HepG2 (cell line): ENCODE results near the gene ITK. TPM values are rescaled to one million over a fixed set of nuclear protein-coding genes. Genes with fewer than 3 reads are reported as not detected.

Experiments
- CREBL2 ChIP-seq: sonication (generic); formaldehyde crosslinking; IDR thresholded peaks from 2 replicates; pipeline ENCODE4 v1.8.1; 2023; ENCODE audit warnings: missing genetic modification reagents, mild to moderate bottlenecking, borderline replicate concordance
- ERF ChIP-seq: IDR thresholded peaks from 2 replicates; pipeline ENCODE4 v1.6.1; 2018; ENCODE audit warnings: missing biosample characterization, missing genetic modification reagents
- FOSL1 ChIP-seq: sonication (generic); formaldehyde crosslinking; IDR thresholded peaks from 2 replicates; pipeline ENCODE4 v1.9.0; 2021; ENCODE audit warnings: missing genetic modification reagents, borderline replicate concordance
- GFI1 ChIP-seq: sonication (generic); formaldehyde crosslinking; IDR thresholded peaks from 2 replicates; pipeline ENCODE4 v1.5.0; 2020; ENCODE audit warnings: missing genetic modification reagents, mild to moderate bottlenecking, borderline replicate concordance
- GLI4 ChIP-seq: sonication (generic); formaldehyde crosslinking; IDR thresholded peaks from 2 replicates; pipeline ENCODE4 v1.5.1; 2020; ENCODE audit warnings: missing genetic modification reagents, mild to moderate bottlenecking, moderate library complexity, borderline replicate concordance
- HOXA5 ChIP-seq: sonication (generic); formaldehyde crosslinking; IDR thresholded peaks from 2 replicates; pipeline ENCODE4 v1.4.0; 2020; ENCODE audit warnings: missing genetic modification reagents
- KAT8 ChIP-seq: IDR thresholded peaks from 2 replicates; pipeline ENCODE4 v1.6.1; 2016; ENCODE audit warnings: missing genetic modification reagents, missing compliant biosample characterization
- MXD4 ChIP-seq: IDR thresholded peaks from 2 replicates; pipeline ENCODE4 v1.6.1; 2016; ENCODE audit warnings: mild to moderate bottlenecking, missing biosample characterization, missing genetic modification reagents
- NFE2 ChIP-seq: sonication (generic); formaldehyde crosslinking; IDR thresholded peaks from 2 replicates; pipeline ENCODE4 v1.4.0; 2020; ENCODE audit warnings: missing genetic modification reagents
- RNF219 ChIP-seq: sonication (generic); formaldehyde crosslinking; IDR thresholded peaks from 2 replicates; pipeline ENCODE4 v1.5.0; 2020; ENCODE audit warnings: mild to moderate bottlenecking, missing genetic modification reagents
- RXRB ChIP-seq: IDR thresholded peaks from 2 replicates; pipeline ENCODE4 v1.6.1; 2016; ENCODE audit warnings: borderline replicate concordance, missing genetic modification reagents, missing compliant biosample characterization
- ZBTB33 ChIP-seq: sonication (generic); formaldehyde crosslinking; IDR thresholded peaks from 2 replicates; pipeline ENCODE4 v1.4.0; 2020; ENCODE audit warnings: missing genetic modification reagents
- ZNF546 ChIP-seq: sonication (generic); formaldehyde crosslinking; conservative IDR thresholded peaks from 2 replicates; pipeline ENCODE4 v1.8.1; 2023; ENCODE audit warnings: mild to moderate bottlenecking, missing genetic modification reagents
- ZNF75D ChIP-seq: sonication (generic); formaldehyde crosslinking; IDR thresholded peaks from 2 replicates; pipeline ENCODE4 v1.8.1; 2023; ENCODE audit warnings: missing genetic modification reagents, mild to moderate bottlenecking, borderline replicate concordance
- polyA plus RNA-seq, 8 experiments: library from polyadenylated mRNA; depleted of rRNA in 3 of 8; stranded (reverse) in 7 of 8; unstranded in 1 of 8; fragments of >200 nt; fragmentation: Illumina TruSeq in 4 of 8; extraction: Trizol in 4 of 8; gene quantifications; 2 replicates each; pipeline versions ENCODE4 v1.2.1 to v1.2.3, GENCODE V29; 2011 to 2016; ENCODE audit warnings: low read depth in 4 of 8, missing spikeins in 1 of 8, mixed read lengths in 1 of 8; ENCODE audit not compliant: insufficient read depth in 1 of 8
- total RNA-seq, 5 experiments: library from RNA; depleted of rRNA; stranded (reverse); fragments of >200 nt; fragmentation: Illumina TruSeq; extraction: Trizol; gene quantifications; 2 replicates each; pipeline ENCODE4 v1.2.3, GENCODE V29; 2016; ENCODE audit warnings: low read depth in 1 of 5
- TF ChIP-seq, protein P1 (sequence below): sonication (generic); formaldehyde crosslinking; IDR thresholded peaks from 2 replicates; pipeline ENCODE4 v1.4.0; 2020; ENCODE audit warnings: missing genetic modification reagents
- TF ChIP-seq, protein P2 (sequence below): sonication (generic); formaldehyde crosslinking; IDR thresholded peaks from 2 replicates; pipeline ENCODE4 v1.4.0; 2020; ENCODE audit warnings: mild to moderate bottlenecking, missing genetic modification reagents
- TF ChIP-seq, protein P3 (sequence below): IDR thresholded peaks from 2 replicates; pipeline ENCODE4 v1.6.1; 2016; ENCODE audit warnings: low read depth

ITK gene
- total and polyA plus RNA-seq, 2 of the 13 experiments (the other 11 are each of a cell fraction or from before 2014, with no cell fraction given), result 0.01 TPM; not detected in 1

- TF ChIP-seq, protein P1, sequence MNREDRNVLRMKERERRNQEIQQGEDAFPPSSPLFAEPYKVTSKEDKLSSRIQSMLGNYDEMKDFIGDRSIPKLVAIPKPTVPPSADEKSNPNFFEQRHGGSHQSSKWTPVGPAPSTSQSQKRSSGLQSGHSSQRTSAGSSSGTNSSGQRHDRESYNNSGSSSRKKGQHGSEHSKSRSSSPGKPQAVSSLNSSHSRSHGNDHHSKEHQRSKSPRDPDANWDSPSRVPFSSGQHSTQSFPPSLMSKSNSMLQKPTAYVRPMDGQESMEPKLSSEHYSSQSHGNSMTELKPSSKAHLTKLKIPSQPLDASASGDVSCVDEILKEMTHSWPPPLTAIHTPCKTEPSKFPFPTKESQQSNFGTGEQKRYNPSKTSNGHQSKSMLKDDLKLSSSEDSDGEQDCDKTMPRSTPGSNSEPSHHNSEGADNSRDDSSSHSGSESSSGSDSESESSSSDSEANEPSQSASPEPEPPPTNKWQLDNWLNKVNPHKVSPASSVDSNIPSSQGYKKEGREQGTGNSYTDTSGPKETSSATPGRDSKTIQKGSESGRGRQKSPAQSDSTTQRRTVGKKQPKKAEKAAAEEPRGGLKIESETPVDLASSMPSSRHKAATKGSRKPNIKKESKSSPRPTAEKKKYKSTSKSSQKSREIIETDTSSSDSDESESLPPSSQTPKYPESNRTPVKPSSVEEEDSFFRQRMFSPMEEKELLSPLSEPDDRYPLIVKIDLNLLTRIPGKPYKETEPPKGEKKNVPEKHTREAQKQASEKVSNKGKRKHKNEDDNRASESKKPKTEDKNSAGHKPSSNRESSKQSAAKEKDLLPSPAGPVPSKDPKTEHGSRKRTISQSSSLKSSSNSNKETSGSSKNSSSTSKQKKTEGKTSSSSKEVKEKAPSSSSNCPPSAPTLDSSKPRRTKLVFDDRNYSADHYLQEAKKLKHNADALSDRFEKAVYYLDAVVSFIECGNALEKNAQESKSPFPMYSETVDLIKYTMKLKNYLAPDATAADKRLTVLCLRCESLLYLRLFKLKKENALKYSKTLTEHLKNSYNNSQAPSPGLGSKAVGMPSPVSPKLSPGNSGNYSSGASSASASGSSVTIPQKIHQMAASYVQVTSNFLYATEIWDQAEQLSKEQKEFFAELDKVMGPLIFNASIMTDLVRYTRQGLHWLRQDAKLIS (CRISPR knock-in tag), result no peak
- TF ChIP-seq GFI1 (CRISPR knock-in tag), result no peak
- TF ChIP-seq ERF (CRISPR knock-in tag), result no peak
- TF ChIP-seq NFE2 (CRISPR knock-in tag), result no peak
- TF ChIP-seq RXRB (CRISPR knock-in tag), result no peak
- TF ChIP-seq GLI4 (CRISPR knock-in tag), result 0 out of 2 replicates have a peak, but pooled peaks have one; percentile 38
- TF ChIP-seq HOXA5 (CRISPR knock-in tag), result 0 out of 2 replicates have a peak, but pooled peaks have one; percentile 2
- no peak for TF ChIP-seq RNF219 (CRISPR knock-in tag)
- TF ChIP-seq, protein P2, sequence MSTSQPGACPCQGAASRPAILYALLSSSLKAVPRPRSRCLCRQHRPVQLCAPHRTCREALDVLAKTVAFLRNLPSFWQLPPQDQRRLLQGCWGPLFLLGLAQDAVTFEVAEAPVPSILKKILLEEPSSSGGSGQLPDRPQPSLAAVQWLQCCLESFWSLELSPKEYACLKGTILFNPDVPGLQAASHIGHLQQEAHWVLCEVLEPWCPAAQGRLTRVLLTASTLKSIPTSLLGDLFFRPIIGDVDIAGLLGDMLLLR (CRISPR knock-in tag), result no peak
- TF ChIP-seq, protein P3, sequence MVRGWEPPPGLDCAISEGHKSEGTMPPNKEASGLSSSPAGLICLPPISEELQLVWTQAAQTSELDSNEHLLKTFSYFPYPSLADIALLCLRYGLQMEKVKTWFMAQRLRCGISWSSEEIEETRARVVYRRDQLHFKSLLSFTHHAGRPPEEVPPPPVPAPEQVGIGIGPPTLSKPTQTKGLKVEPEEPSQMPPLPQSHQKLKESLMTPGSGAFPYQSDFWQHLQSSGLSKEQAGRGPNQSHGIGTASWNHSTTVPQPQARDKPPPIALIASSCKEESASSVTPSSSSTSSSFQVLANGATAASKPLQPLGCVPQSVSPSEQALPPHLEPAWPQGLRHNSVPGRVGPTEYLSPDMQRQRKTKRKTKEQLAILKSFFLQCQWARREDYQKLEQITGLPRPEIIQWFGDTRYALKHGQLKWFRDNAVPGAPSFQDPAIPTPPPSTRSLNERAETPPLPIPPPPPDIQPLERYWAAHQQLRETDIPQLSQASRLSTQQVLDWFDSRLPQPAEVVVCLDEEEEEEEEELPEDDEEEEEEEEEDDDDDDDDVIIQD, result no peak
- TF ChIP-seq ZNF546 (CRISPR knock-in tag), result 0 out of 2 replicates have a peak, but pooled peaks have one; percentile 26
- TF ChIP-seq KAT8 (CRISPR knock-in tag), result no peak
- no peak for TF ChIP-seq MXD4 (CRISPR knock-in tag)
- no peak for TF ChIP-seq ZBTB33
- no peak for TF ChIP-seq ZNF75D (CRISPR knock-in tag)
- TF ChIP-seq CREBL2 (CRISPR knock-in tag), result no peak
- TF ChIP-seq FOSL1, result no peak
Measured at GRCh38 chr5:157266286-157267007, 85.8 kb downstream of the ITK start (continued).
